ENCODE measurements around the gene ECE2.
"Not testable (repeated sequence)": the region's sequence is repeated elsewhere in the genome, so short reads cannot be mapped to it uniquely, and the experiment has no call there.

ECE2 gene

GRCh38 chr3:184339001-184339400, 63.2 kb downstream of the ECE2 start:
- DNase-seq = no peak

- DNase-seq = not testable (repeated sequence)
These were observed 63.8 kb downstream of the ECE2 start for GRCh38 chr3:184339451-184340135.

- no peak for DNase-seq
These were observed 66.1 kb downstream of the ECE2 start for GRCh38 chr3:184341925-184342324.

Measured in EL (cell line).